ENCODE measurements around the gene UNC5B.

GRCh38 chr10:71176661-71177060 is 35.7 kb upstream of the UNC5B start:
- no peak for TF ChIP-seq CTCF (IDR thresholded peaks at IDR 0.05; ENCODE audit: insufficient read depth, low read length)
- TF ChIP-seq POLR2AphosphoS5 (IDR thresholded peaks at IDR 0.05; ENCODE audit: low read depth): no peak
- TF ChIP-seq GABPA (IDR thresholded peaks at IDR 0.05; ENCODE audit: low read depth): no peak
